Omental fat pad (tissue), 4 donors: ENCODE measurements around the gene ATP10D. TPM values are rescaled to one million over a fixed set of nuclear protein-coding genes. Genes with fewer than 3 reads are reported as not detected.
"Not testable (repeated sequence)": the region's sequence is repeated elsewhere in the genome, so short reads cannot be mapped to it uniquely, and the experiment has no call there.

Experiments
- ATAC-seq: fragments of 150-250 bp; one replicate; pipeline ENCODE4 v1.9.1; 2016; ENCODE audit warnings: mild to moderate bottlenecking, moderate library complexity; ENCODE audit not compliant: low FRiP score
- DNase-seq: peaks from one replicate; pipeline ENCODE4 v3.0.0-alpha.2; 2019; ENCODE audit warnings: low spot score
- CTCF ChIP-seq, 3 donors: fragments of 450-650 bp; IDR thresholded peaks; one replicate each; pipeline ENCODE4 v1.5.1; 2016 to 2017; ENCODE audit warnings: antibody characterized with exemption in 3 of 3, mild to moderate bottlenecking in 3 of 3, moderate library complexity in 2 of 3
- total RNA-seq, 4 donors: library from RNA; depleted of rRNA; stranded (reverse); fragments of >200 nt; gene quantifications; one replicate each; pipeline ENCODE4 v1.1.0, GENCODE V29; 2016

The ATP10D gene
- total RNA-seq, 4 donors from 2014 or later: 10.2 to 19.9 (median 13.8) TPM

GRCh38 chr4:47519239-47519883 is 34.3 kb downstream of the ATP10D start:
- no peak for TF ChIP-seq CTCF (IDR thresholded peaks at IDR 0.05)
- no peak for ATAC-seq
- no peak for DNase-seq

- peak; percentile 97 for ATAC-seq
- no peak for DNase-seq
- no peak for TF ChIP-seq CTCF (IDR thresholded peaks at IDR 0.05)
These were observed 40.2 kb downstream of the ATP10D start for GRCh38 chr4:47525154-47525819.

GRCh38 chr4:47526281-47526680 is 41.2 kb downstream of the ATP10D start:
- no peak for TF ChIP-seq CTCF (IDR thresholded peaks at IDR 0.05)
- DNase-seq (no peak), ATAC-seq (no peak)

- not testable (repeated sequence) for DNase-seq, ATAC-seq
These were observed 43.6 kb downstream of the ATP10D start for GRCh38 chr4:47528646-47529045.

- ATAC-seq (no peak), DNase-seq (no peak)
- no peak for TF ChIP-seq CTCF (IDR thresholded peaks at IDR 0.05)
These were observed 45.7 kb downstream of the ATP10D start for GRCh38 chr4:47530801-47531200.

GRCh38 chr4:47531241-47531953 is 46.3 kb downstream of the ATP10D start:
- ATAC-seq (peak; percentile 64), DNase-seq (no peak)
- TF ChIP-seq CTCF (IDR thresholded peaks at IDR 0.05): no peak

- ATAC-seq: no peak
- DNase-seq: no peak
- TF ChIP-seq CTCF (IDR thresholded peaks at IDR 0.05): no peak
These were observed 46.9 kb downstream of the ATP10D start for GRCh38 chr4:47531954-47532321.
